CD14-positive monocyte (primary cell): ENCODE data around the gene KRTAP5-3. TPM values are rescaled to one million over a fixed set of nuclear protein-coding genes. Genes with fewer than 3 reads are reported as not detected.
"Not testable (repeated sequence)": the region's sequence is repeated elsewhere in the genome, so short reads cannot be mapped to it uniquely, and the experiment has no call there.

ENCODE experiments used
- DNase-seq, 3 donors: peaks; one replicate each; pipeline ENCODE4 v3.0.0-alpha.2; 2011 to 2022
- H2AFZ ChIP-seq: 2 replicates; pipeline ENCODE4 v1.6.0; 2012; ENCODE audit warnings: mild to moderate bottlenecking, low read depth, low read length, inconsistent platforms; ENCODE audit not compliant: insufficient read depth, poor library complexity, severe bottlenecking
- H3K27ac ChIP-seq, 2 donors: 1 replicate in 1 of 2; 2 replicates in 1 of 2; pipeline ENCODE4 v1.5.1; 2012 to 2013; ENCODE audit warnings: low read length in 2 of 2, control low read depth in 1 of 2, inconsistent platforms in 1 of 2, low read depth in 1 of 2, mild to moderate bottlenecking in 1 of 2
- H3K27me3 ChIP-seq, 2 donors: one replicate each; pipeline versions ENCODE4 v1.6.0 to v1.6.1; 2011 to 2013; ENCODE audit warnings: low read length in 2 of 2; ENCODE audit not compliant: control insufficient read depth in 2 of 2, insufficient read depth in 2 of 2
- H3K36me3 ChIP-seq, 2 donors: replicated peaks in 1 of 2; 1 replicate in 1 of 2; 2 replicates in 1 of 2; pipeline versions ENCODE4 v1.5.1 to v1.6.1; 2012 to 2013; ENCODE audit warnings: low read length in 2 of 2, control low read depth in 1 of 2, inconsistent platforms in 1 of 2, mild to moderate bottlenecking in 1 of 2; ENCODE audit not compliant: insufficient read depth in 2 of 2, control insufficient read depth in 1 of 2
- H3K4me1 ChIP-seq, 2 donors: 1 replicate in 1 of 2; 2 replicates in 1 of 2; pipeline versions ENCODE4 v1.5.1 to v1.6.1; 2012 to 2013; ENCODE audit warnings: low read length in 2 of 2, control low read depth in 1 of 2, inconsistent platforms in 1 of 2, mild to moderate bottlenecking in 1 of 2, moderate library complexity in 1 of 2; ENCODE audit not compliant: insufficient read depth in 2 of 2, control insufficient read depth in 1 of 2
- H3K4me2 ChIP-seq: replicated peaks from 2 replicates; pipeline ENCODE3; 2012; ENCODE audit warnings: low read length, moderate library complexity, mild to moderate bottlenecking; ENCODE audit not compliant: poor library complexity, severe bottlenecking; ENCODE audit errors: extremely low read depth
- H3K4me3 ChIP-seq, 3 experiments: fragments of 200-600 bp in 1 of 3; sonication (generic) in 1 of 3; replicated peaks in 1 of 3; 1 replicate in 2 of 3; 2 replicates in 1 of 3; pipeline ENCODE4 v1.5.1; 2011 to 2013; ENCODE audit warnings: low read length in 3 of 3, mild to moderate bottlenecking in 3 of 3, control low read depth in 2 of 3, low read depth in 2 of 3, inconsistent platforms in 1 of 3, moderate library complexity in 1 of 3
- H3K79me2 ChIP-seq: 2 replicates; pipeline ENCODE4 v1.6.0; 2012; ENCODE audit warnings: mild to moderate bottlenecking, control low read depth, inconsistent platforms, low read length, moderate library complexity; ENCODE audit not compliant: insufficient read depth
- H3K9ac ChIP-seq: 2 replicates; pipeline ENCODE4 v1.6.0; 2017; ENCODE audit warnings: low read length, mild to moderate bottlenecking; ENCODE audit not compliant: insufficient read depth, poor library complexity, severe bottlenecking
- H3K9me3 ChIP-seq, 2 donors: replicated peaks in 1 of 2; 1 replicate in 1 of 2; 2 replicates in 1 of 2; pipeline versions ENCODE4 v1.5.1 to v1.6.1; 2012 to 2013; ENCODE audit warnings: low read length in 2 of 2, control low read depth in 1 of 2; ENCODE audit not compliant: control insufficient read depth in 1 of 2, insufficient read depth in 1 of 2
- H4K20me1 ChIP-seq: 2 replicates; pipeline ENCODE4 v1.6.0; 2012; ENCODE audit warnings: mild to moderate bottlenecking, low read length, control low read depth, moderate library complexity; ENCODE audit not compliant: insufficient read depth
- H3K27ac Mint-ChIP-seq, 7 donors: one replicate each; pipeline ENCODE4 v1.8.0; 2020; ENCODE audit warnings: mild to moderate bottlenecking in 7 of 7, mixed read lengths in 7 of 7, moderate library complexity in 6 of 7, inconsistent platforms in 2 of 7
- H3K27me3 Mint-ChIP-seq, 3 donors: one replicate each; pipeline ENCODE4 v1.8.0; 2021 to 2022; ENCODE audit warnings: low read depth in 3 of 3, mild to moderate bottlenecking in 3 of 3, mixed read lengths in 3 of 3, moderate library complexity in 3 of 3, inconsistent platforms in 1 of 3
- H3K36me3 Mint-ChIP-seq, 2 donors: one replicate each; pipeline ENCODE4 v1.8.0; 2020; ENCODE audit warnings: mixed read lengths in 2 of 2, inconsistent platforms in 1 of 2, mild to moderate bottlenecking in 1 of 2
- H3K4me1 Mint-ChIP-seq: one replicate; pipeline ENCODE4 v1.8.0; 2020; ENCODE audit warnings: mild to moderate bottlenecking, mixed read lengths
- H3K4me3 Mint-ChIP-seq, 2 donors: one replicate each; pipeline ENCODE4 v1.8.0; 2020; ENCODE audit warnings: mild to moderate bottlenecking in 2 of 2, mixed read lengths in 2 of 2, moderate library complexity in 1 of 2
- H3K9me3 Mint-ChIP-seq, 7 donors: one replicate each; pipeline ENCODE4 v1.8.0; 2020 to 2022; ENCODE audit warnings: mixed read lengths in 7 of 7, mild to moderate bottlenecking in 6 of 7, moderate library complexity in 6 of 7, inconsistent platforms in 2 of 7
- CTCF ChIP-seq: fragments of 200-600 bp; IDR thresholded peaks from one replicate; pipeline ENCODE4 v1.8.0; 2022; ENCODE audit warnings: antibody characterized with exemption, mild to moderate bottlenecking
- WGBS: methylation state at CpG from one replicate; pipeline ENCODE4 v1.1.5; 2013; ENCODE audit warnings: missing lambda C conversion rate; ENCODE audit not compliant: insufficient coverage; 5-methylcytosine and 5-hydroxymethylcytosine counted together
- intact Hi-C, 2 donors: fragments of 100-400 bp; cut with micrococcal nuclease; formaldehyde crosslinking; loops; one replicate each; pipeline versions ENCODE4 v1.15.0 to v1.15.1; 2023
- polyA plus RNA-seq, 3 donors: library from polyadenylated mRNA; depleted of rRNA in 1 of 3; unstranded in 2 of 3; stranded (reverse) in 1 of 3; fragments of 300-500 nt in 2 of 3; fragments of >200 nt in 1 of 3; fragmentation: Illumina TruSeq in 2 of 3; gene quantifications; 1 replicate in 2 of 3; 2 replicates in 1 of 3; pipeline ENCODE4 v1.2.3, GENCODE V29; 2012 to 2021

The KRTAP5-3 gene
- polyA plus RNA-seq, 3 donors = not detected

GRCh38 chr11:1595994-1596575 is 12.2 kb downstream of the KRTAP5-3 start:
- H3K9me3 ChIP-seq, H2AFZ ChIP-seq, DNase-seq, H4K20me1 ChIP-seq, H3K79me2 ChIP-seq, H3K36me3 ChIP-seq, H3K36me3 Mint-ChIP-seq, H3K4me3 ChIP-seq, H3K4me1 ChIP-seq, H3K4me1 Mint-ChIP-seq, H3K27ac ChIP-seq, H3K9ac ChIP-seq, H3K4me2 ChIP-seq, H3K9me3 Mint-ChIP-seq, intact Hi-C loops: not testable (repeated sequence)
- Mint-ChIP-seq H3K27ac (peak overlapping the region in 1 of 7 donors; percentile 43), H3K4me3 (peak overlapping the region in 1 of 2 donors; percentile 52), H3K27me3 (peaks cover 62 to 80% (median 73%) of the 10 kb centered on the region in 3 donors)
- WGBS = 87% methylated on average over 5 of the region's 11 CpGs
- H3K27me3 ChIP-seq = peaks cover 5 to 33% of the 10 kb centered on the region in 2 donors
- TF ChIP-seq CTCF = peak; percentile 10

- intact Hi-C loops = no loop called here
- H3K27me3 ChIP-seq = peaks cover 0 to 24% of the 10 kb centered on the region in 2 donors
These were observed 15.6 kb downstream of the KRTAP5-3 start for GRCh38 chr11:1592628-1593027.

More at GRCh38 chr11:1592628-1593027, 15.6 kb downstream of the KRTAP5-3 start:
- Histone ChIP-seq H4K20me1 (no peaks in the 10 kb centered on the region), H3K4me1 (peaks cover 18 to 27% of the 10 kb centered on the region in 2 donors), H3K4me3 (no peak overlapping the region), H3K9me3 (peaks cover 7 to 27% of the 10 kb centered on the region in 2 donors), H3K9ac (no peak overlapping the region), H3K36me3 (no peaks in the 10 kb centered on the region), H3K4me2 (no peak overlapping the region), H3K27ac (no peak overlapping the region), H2AFZ (no peak overlapping the region), H3K79me2 (no peaks in the 10 kb centered on the region)
- Mint-ChIP-seq H3K4me1 (peaks cover 20% of the 10 kb centered on the region), H3K27me3 (peaks cover 46 to 63% (median 49%) of the 10 kb centered on the region in 3 donors), H3K27ac (no peak overlapping the region), H3K9me3 (peaks cover 14 to 32% (median 16%) of the 10 kb centered on the region in 7 donors), H3K36me3 (peaks cover 0 to 3% of the 10 kb centered on the region in 2 donors), H3K4me3 (peak overlapping the region in 1 of 2 donors; percentile 50)
- WGBS = no CpG with 5 or more reads among the region's 9 CpGs
- DNase-seq = no peak
- no peak for TF ChIP-seq CTCF
